Peyer's patch (tissue), 4 donors: ENCODE measurements around the gene PERCC1.

Source experiments
- CTCF ChIP-seq, 6 experiments: fragments of 450-650 bp in 4 of 6; fragments of 200-600 bp in 2 of 6; sonication (generic) in 1 of 6; IDR thresholded peaks; one replicate each; pipeline ENCODE4 v1.5.1; 2017 to 2019; ENCODE audit warnings: antibody characterized with exemption in 6 of 6, mild to moderate bottlenecking in 3 of 6, moderate library complexity in 1 of 6
- POLR2A ChIP-seq, 2 donors: fragments of 450-650 bp; IDR thresholded peaks; one replicate each; pipeline ENCODE4 v1.5.1; 2017; ENCODE audit warnings: antibody characterized with exemption in 2 of 2, mild to moderate bottlenecking in 2 of 2, moderate library complexity in 2 of 2

- no peak for TF ChIP-seq CTCF (IDR thresholded peaks at IDR 0.05)
- TF ChIP-seq POLR2A (IDR thresholded peaks at IDR 0.05): no peak
Measured at GRCh38 chr16:1424028-1424427, 6.8 kb upstream of the PERCC1 start.
